Left hindlimb (tissue), 1 donor: ENCODE measurements around the gene XIRP1.

Experiments used
- DNase-seq: peaks from one replicate; pipeline ENCODE4 v3.0.0-alpha.2; 2018

The XIRP1 gene

GRCh38 chr3:39209329-39209970 is 17.1 kb upstream of the XIRP1 start:
- no peak for DNase-seq

GRCh38 chr3:39208463-39209055 is 16.2 kb upstream of the XIRP1 start:
- DNase-seq, result no peak

- no peak for DNase-seq
Measured at GRCh38 chr3:39207361-39208186, 15.2 kb upstream of the XIRP1 start.

GRCh38 chr3:39205919-39206516 is 13.6 kb upstream of the XIRP1 start:
- no peak for DNase-seq

- no peak for DNase-seq
Measured at GRCh38 chr3:39205131-39205530, 12.7 kb upstream of the XIRP1 start.

GRCh38 chr3:39203860-39204259 is 11.5 kb upstream of the XIRP1 start:
- DNase-seq, result no peak

- DNase-seq, result no peak
Measured at GRCh38 chr3:39203402-39203801, 11.0 kb upstream of the XIRP1 start.

- no peak for DNase-seq
Measured at GRCh38 chr3:39202094-39202493, 9.7 kb upstream of the XIRP1 start.

GRCh38 chr3:39196671-39197356 is 4.4 kb upstream of the XIRP1 start:
- DNase-seq, result no peak

GRCh38 chr3:39196034-39196433 is 3.6 kb upstream of the XIRP1 start:
- DNase-seq, result no peak

- DNase-seq, result no peak
Measured at GRCh38 chr3:39193391-39193790, 996 bp upstream of the XIRP1 start.

GRCh38 chr3:39191773-39192172 is 622 bp downstream of the XIRP1 start:
- DNase-seq, result no peak

GRCh38 chr3:39191111-39191510 is 1.3 kb downstream of the XIRP1 start:
- no peak for DNase-seq

- no peak for DNase-seq
Measured at GRCh38 chr3:39190281-39191025, 1.9 kb downstream of the XIRP1 start.

GRCh38 chr3:39189959-39190269 is 2.5 kb downstream of the XIRP1 start:
- DNase-seq, result no peak

- DNase-seq, result no peak
Measured at GRCh38 chr3:39189150-39189958, 3.0 kb downstream of the XIRP1 start.

- DNase-seq, result no peak
Measured at GRCh38 chr3:39188271-39189149, 3.9 kb downstream of the XIRP1 start.

- no peak for DNase-seq
Measured at GRCh38 chr3:39187372-39188155, 4.8 kb downstream of the XIRP1 start.

- DNase-seq, result no peak
Measured at GRCh38 chr3:39186692-39187151, 5.7 kb downstream of the XIRP1 start.
